HG02981 (cell line): ENCODE measurements around the gene CCSER2.
"Not testable (repeated sequence)": the region's sequence is repeated elsewhere in the genome, so short reads cannot be mapped to it uniquely, and the experiment has no call there.

ENCODE experiments used
- ATAC-seq: cut with Tn5 transposase; IDR thresholded peaks from one replicate; pipeline ENCODE4 v1.9.1; 2021; ENCODE audit warnings: mild to moderate bottlenecking, moderate library complexity; ENCODE audit not compliant: unreplicated experiment

The CCSER2 gene

GRCh38 chr10:84517554-84517953 is 189.2 kb downstream of the CCSER2 start:
- no peak for ATAC-seq

- ATAC-seq = no peak
Observed at GRCh38 chr10:84519235-84519634, 190.8 kb downstream of the CCSER2 start.

- ATAC-seq = no peak
Observed at GRCh38 chr10:84521013-84521412, 192.6 kb downstream of the CCSER2 start.

- ATAC-seq = no peak
Observed at GRCh38 chr10:84521468-84521867, 193.1 kb downstream of the CCSER2 start.

- no peak for ATAC-seq
Observed at GRCh38 chr10:84522612-84523462, 194.4 kb downstream of the CCSER2 start.

GRCh38 chr10:84523526-84523925 is 195.1 kb downstream of the CCSER2 start:
- ATAC-seq = no peak

GRCh38 chr10:84524435-84524834 is 196.0 kb downstream of the CCSER2 start:
- no peak for ATAC-seq

- ATAC-seq = no peak
Observed at GRCh38 chr10:84525120-84525806, 196.9 kb downstream of the CCSER2 start.

- ATAC-seq = not testable (repeated sequence)
Observed at GRCh38 chr10:84525807-84526182, 197.4 kb downstream of the CCSER2 start.

- ATAC-seq = not testable (repeated sequence)
Observed at GRCh38 chr10:84527386-84527785, 199.0 kb downstream of the CCSER2 start.

GRCh38 chr10:84528526-84528925 is 200.1 kb downstream of the CCSER2 start:
- ATAC-seq = not testable (repeated sequence)

- ATAC-seq = no peak
Observed at GRCh38 chr10:84530724-84531325, 202.4 kb downstream of the CCSER2 start.

- ATAC-seq = no peak
Observed at GRCh38 chr10:84531396-84531795, 203.0 kb downstream of the CCSER2 start.

GRCh38 chr10:84534168-84534567 is 205.8 kb downstream of the CCSER2 start:
- ATAC-seq = no peak

- peak; percentile 74 for ATAC-seq
Observed at GRCh38 chr10:84537447-84537931, 209.1 kb downstream of the CCSER2 start.

- ATAC-seq = no peak
Observed at GRCh38 chr10:84538036-84538435, 209.6 kb downstream of the CCSER2 start.

- ATAC-seq = no peak
Observed at GRCh38 chr10:84539216-84539615, 210.8 kb downstream of the CCSER2 start.

- ATAC-seq = no peak
Observed at GRCh38 chr10:84540022-84540616, 211.7 kb downstream of the CCSER2 start.

GRCh38 chr10:84540617-84541288 is 212.4 kb downstream of the CCSER2 start:
- peak; percentile 85 for ATAC-seq

GRCh38 chr10:84541289-84541637 is 212.9 kb downstream of the CCSER2 start:
- no peak for ATAC-seq
